Muscle of leg (tissue), 16 donors: ENCODE data around the gene ODAPH. TPM values are rescaled to one million over a fixed set of nuclear protein-coding genes. Genes with fewer than 3 reads are reported as not detected.
"Not testable (repeated sequence)": the region's sequence is repeated elsewhere in the genome, so short reads cannot be mapped to it uniquely, and the experiment has no call there.

Source experiments
- DNase-seq: peaks from one replicate; pipeline ENCODE4 v3.0.0; 2013
- H3K27ac ChIP-seq: one replicate; pipeline ENCODE4 v1.5.1; 2013; ENCODE audit warnings: mild to moderate bottlenecking, low read length, control low read depth
- H3K27me3 ChIP-seq: one replicate; pipeline ENCODE4 v1.6.1; 2013; ENCODE audit warnings: low read length; ENCODE audit not compliant: control insufficient read depth, insufficient read depth
- H3K36me3 ChIP-seq: one replicate; pipeline ENCODE4 v1.6.1; 2013; ENCODE audit warnings: low read length; ENCODE audit not compliant: control insufficient read depth, insufficient read depth
- H3K4me1 ChIP-seq: one replicate; pipeline ENCODE4 v1.6.1; 2013; ENCODE audit warnings: low read length; ENCODE audit not compliant: control insufficient read depth, insufficient read depth
- H3K4me3 ChIP-seq: one replicate; pipeline ENCODE4 v1.5.1; 2013; ENCODE audit warnings: low read length, control low read depth
- H3K9me3 ChIP-seq: replicated peaks from 2 replicates; pipeline ENCODE4 v1.6.1; 2013; ENCODE audit warnings: low read depth, low read length; ENCODE audit not compliant: control insufficient read depth
- WGBS: methylation state at CpG from one replicate; pipeline ENCODE4 v1.1.5; 2013; ENCODE audit warnings: missing lambda C conversion rate; ENCODE audit not compliant: insufficient coverage; 5-methylcytosine and 5-hydroxymethylcytosine counted together
- long read RNA-seq, 11 donors: transcript quantifications; one replicate each; lab custom pipeline, GENCODE V29; 2026
- polyA plus RNA-seq, 8 donors: library from polyadenylated mRNA; unstranded; fragments of 120-200 nt; gene quantifications; one replicate each; pipeline versions ENCODE4 v1.2.1 to v1.2.3, GENCODE V29; 2013; ENCODE audit warnings: inconsistent platforms in 1 of 8, low replicate concordance in 1 of 8; ENCODE audit not compliant: insufficient read length in 8 of 8, insufficient read depth in 1 of 8
- total RNA-seq: library from RNA; stranded (reverse); fragments of 120-200 nt; gene quantifications from one replicate; pipeline ENCODE4 v1.2.4, GENCODE V29; 2013

ODAPH gene
- total RNA-seq: not detected
- polyA plus RNA-seq: under 1 TPM in 2 of 8 donors, not detected in 6; 0.18 to 0.22 TPM
- long read RNA-seq, donor 1: 0 reads
- long read RNA-seq, donor 2: 0 reads
- long read RNA-seq, donor 3: 0 reads
- long read RNA-seq, donor 4: 0 reads
- long read RNA-seq, donor 5: 0 reads
- long read RNA-seq, donor 6: 0 reads
- long read RNA-seq, donor 7: 0 reads
- long read RNA-seq, donor 8: 0 reads
- long read RNA-seq, donor 9: 0 reads
- long read RNA-seq, donor 10: 0 reads
- long read RNA-seq, donor 11: 0 reads

DNA sequence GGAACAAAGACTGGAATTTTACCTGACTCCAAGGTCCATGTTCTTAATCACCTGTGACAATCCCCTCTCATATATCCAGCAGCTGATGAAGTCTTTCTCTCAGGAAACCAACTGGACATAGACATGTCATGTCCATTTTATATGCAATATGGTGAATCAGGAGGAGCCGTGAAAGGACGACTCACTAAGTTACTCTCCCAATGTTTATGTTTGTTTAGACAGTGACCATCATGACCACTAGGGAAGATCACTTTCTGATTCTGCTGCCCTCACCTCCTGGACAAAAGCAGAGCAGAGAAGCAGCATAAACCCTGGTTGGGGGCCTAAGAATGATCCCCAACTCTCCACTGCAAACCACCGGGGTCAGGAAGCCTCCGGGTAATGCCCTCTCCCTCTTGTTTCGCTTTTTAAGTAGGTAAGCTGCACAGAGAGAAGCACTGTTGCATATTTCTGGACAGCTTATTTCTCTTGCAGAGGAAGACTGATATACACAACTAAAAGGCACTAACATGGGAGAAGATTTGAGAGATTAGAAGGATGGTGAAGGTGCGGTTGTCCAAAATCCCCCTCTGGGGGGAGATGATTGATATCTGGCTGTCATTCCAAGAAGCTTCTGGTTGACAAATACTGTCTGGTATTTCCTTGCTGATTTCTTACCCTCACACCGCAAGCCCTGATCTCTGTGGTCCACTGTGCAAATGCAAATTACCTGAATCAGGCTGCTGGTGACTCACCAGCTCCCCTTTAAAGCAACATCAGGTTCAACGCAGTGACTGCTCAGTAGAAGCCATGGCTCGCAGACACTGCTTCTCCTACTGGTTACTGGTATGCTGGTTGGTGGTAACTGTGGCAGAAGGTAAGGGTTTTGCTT lies at the start of gene ODAPH:
Gene ODAPH (plus strand): TSS at position 773 of the 871 bp plus-strand sequence. CDS start 17 bp downstream, at position 790.
- DNase-seq: no peak
- 22% methylated on average over 1 of the region's 9 CpGs for WGBS
- Histone ChIP-seq H3K4me1 (no peaks in the 10 kb centered on the region), H3K9me3 (no peaks in the 10 kb centered on the region), H3K4me3 (no peak within 1 kb of the TSS), H3K36me3 (no peaks in the 10 kb centered on the region), H3K27ac (no peak within 1 kb of the TSS), H3K27me3 (no peaks in the 10 kb centered on the region)

DNA sequence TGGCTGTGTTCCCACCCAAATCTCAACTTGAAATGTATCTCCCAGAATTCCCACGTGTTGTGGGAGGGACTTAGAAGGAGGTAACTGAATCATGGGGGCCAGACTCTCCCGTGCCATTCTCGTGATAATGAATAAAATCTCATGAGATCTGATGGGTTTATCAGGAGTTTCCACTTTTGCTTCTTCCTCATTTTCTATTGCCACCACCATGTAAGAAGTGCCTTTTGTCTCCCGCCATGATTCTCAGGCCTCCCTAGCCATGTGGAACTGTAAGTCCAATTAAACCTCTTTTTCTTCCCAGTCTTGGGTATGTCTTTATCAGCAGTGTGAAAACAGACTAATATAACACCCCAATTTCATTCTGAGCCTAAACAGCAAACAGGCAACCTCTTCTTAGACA lies 46.3 kb upstream of the ODAPH start:
- H3K4me1 ChIP-seq, H3K36me3 ChIP-seq, DNase-seq, H3K4me3 ChIP-seq, H3K27ac ChIP-seq, H3K9me3 ChIP-seq, H3K27me3 ChIP-seq: not testable (repeated sequence)
- no CpG with 5 or more reads among the region's 4 CpGs for WGBS

DNA sequence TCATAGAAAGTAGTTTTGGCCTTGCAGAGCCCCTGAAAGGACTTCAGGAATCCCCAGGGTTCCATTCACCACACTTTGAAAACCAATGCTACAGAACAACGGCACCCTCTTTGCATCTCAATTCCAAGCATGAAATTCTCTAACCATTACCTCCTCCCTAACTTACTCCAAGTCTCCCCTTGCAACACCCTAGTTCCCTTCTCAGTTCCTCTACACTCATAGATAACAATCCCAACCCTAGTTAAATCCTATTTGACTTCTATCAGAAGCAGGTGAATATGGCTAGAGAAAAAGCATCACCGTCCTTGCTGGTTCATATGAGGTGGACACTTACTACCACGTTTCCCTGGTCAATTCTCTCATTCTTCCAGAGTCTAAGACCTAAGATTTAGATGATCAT lies 44.0 kb upstream of the ODAPH start:
- H3K4me3 ChIP-seq: no peak overlapping the region
- peaks cover 9% of the 10 kb centered on the region for H3K4me1 ChIP-seq
- WGBS: 58% methylated on average over 3 of the region's 3 CpGs
- DNase-seq: peak; percentile 3
- H3K36me3 ChIP-seq: peaks cover 2% of the 10 kb centered on the region
- no peaks in the 10 kb centered on the region for H3K9me3 ChIP-seq
- H3K27ac ChIP-seq: peak overlapping the region; percentile 15
- no peaks in the 10 kb centered on the region for H3K27me3 ChIP-seq

GRCh38 chr4:75512386-75513211 lies 43.3 kb upstream of the ODAPH start:
- Histone ChIP-seq H3K27ac (peak overlapping the region; percentile 99), H3K27me3 (no peaks in the 10 kb centered on the region), H3K36me3 (peaks cover 7% of the 10 kb centered on the region), H3K4me1 (peaks cover 9% of the 10 kb centered on the region), H3K9me3 (no peaks in the 10 kb centered on the region), H3K4me3 (peak overlapping the region; percentile 88)
- WGBS: 40% methylated on average over 2 of the region's 6 CpGs
- peak; percentile 32 for DNase-seq

DNA sequence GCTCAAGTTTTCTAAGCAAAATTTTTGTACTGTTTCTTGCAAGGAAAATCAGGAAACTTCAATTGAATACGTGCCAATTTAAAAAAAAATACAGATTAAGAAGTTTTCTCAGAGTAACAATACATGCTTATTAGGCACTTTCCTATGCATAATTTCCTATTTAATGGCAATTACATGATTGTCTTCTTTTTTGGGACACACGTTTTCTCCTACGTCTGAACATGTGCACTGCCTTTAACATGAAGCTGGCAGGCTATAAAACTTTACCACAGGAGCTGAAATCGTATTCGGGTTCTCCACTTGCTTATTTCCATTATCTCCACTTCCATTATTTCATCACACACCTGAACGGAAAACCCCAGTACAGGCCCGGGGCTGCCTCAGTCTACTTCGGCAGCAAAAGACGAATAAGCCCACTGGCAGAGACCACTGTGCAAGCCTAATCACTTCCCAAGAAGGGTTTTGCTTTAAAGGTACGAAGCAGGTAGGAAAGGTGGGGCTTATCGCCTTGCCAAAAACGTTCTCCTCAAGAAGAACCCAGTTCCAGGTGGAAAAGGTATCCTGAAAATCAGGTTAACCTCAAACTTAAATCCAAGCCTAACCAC lies 42.2 kb upstream of the ODAPH start:
- DNase-seq: no peak
- 0% methylated on average over 4 of the region's 12 CpGs for WGBS
- peak overlapping the region; percentile 99 for H3K27ac ChIP-seq
- no peaks in the 10 kb centered on the region for H3K27me3 ChIP-seq
- H3K36me3 ChIP-seq: peaks cover 12% of the 10 kb centered on the region
- H3K4me3 ChIP-seq: peak overlapping the region; percentile 88
- H3K9me3 ChIP-seq: no peaks in the 10 kb centered on the region
- peaks cover 9% of the 10 kb centered on the region for H3K4me1 ChIP-seq

DNA sequence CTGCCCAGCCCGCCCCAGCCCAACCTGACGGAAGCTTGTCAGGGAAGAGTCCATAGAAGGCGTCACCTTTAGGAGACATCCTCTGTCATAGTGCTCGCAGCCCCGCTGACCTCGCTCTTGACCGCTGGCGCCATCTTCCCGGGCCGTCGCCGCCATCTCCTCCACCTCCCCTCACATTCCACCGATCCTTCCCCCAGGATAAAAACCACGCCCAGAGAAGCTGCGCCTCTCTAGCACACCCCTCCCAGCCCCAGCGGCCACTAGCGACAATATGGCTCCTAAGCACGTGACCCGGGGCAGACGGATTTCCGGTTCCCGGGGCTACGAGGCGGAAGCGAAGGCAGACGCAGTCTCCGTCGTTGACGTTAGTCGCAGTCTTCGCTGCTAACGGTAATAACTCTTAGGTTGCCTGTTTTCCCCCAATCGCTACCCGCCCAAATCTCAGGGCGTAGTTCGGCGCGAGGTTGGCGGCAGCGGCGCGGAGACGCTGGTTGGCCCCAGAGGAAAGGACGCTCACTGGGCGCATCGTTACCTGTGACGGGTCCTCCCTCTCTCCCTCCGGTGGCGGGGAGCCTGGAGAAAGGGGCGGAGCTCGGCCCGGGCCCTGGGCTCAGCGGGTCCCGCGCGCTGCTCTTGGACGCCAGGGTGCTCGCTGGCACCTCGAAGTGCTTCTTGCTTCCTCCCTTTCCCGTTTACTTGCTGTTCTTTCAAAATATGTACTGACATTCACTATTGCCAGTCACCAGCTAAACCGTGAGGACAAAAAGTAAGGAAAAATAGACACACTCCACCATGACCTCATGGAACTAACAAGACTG lies 41.5 kb upstream of the ODAPH start, which contains the start of the genes RCHY1 and THAP6:
Gene RCHY1 (minus strand): TSS at position 273 of the 818 bp plus-strand sequence. CDS start 117 bp downstream, at position 156.
Gene THAP6 (plus strand): TSS at position 343 of the 818 bp plus-strand sequence. CDS start 980 bp downstream, outside the sequence.
- DNase-seq: peak; percentile 99
- Histone ChIP-seq H3K9me3 (no peaks in the 10 kb centered on the region), H3K36me3 (peaks cover 15% of the 10 kb centered on the region), H3K4me3 (peak within 1 kb of the TSS; percentile 88), H3K27me3 (no peaks in the 10 kb centered on the region), H3K4me1 (peaks cover 9% of the 10 kb centered on the region), H3K27ac (peak within 1 kb of the TSS; percentile 99)
- WGBS: 0% methylated on average over 56 of the region's 61 CpGs

- 80% methylated on average over 1 of the region's 9 CpGs for WGBS
- H3K4me1 ChIP-seq: peaks cover 9% of the 10 kb centered on the region
- H3K27me3 ChIP-seq: no peaks in the 10 kb centered on the region
- peak overlapping the region; percentile 88 for H3K4me3 ChIP-seq
- H3K27ac ChIP-seq: peak overlapping the region; percentile 99
- H3K36me3 ChIP-seq: peaks cover 15% of the 10 kb centered on the region
- DNase-seq: peak; percentile 4
- H3K9me3 ChIP-seq: no peaks in the 10 kb centered on the region
Observed at GRCh38 chr4:75514949-75515612, 40.8 kb upstream of the ODAPH start.

DNA sequence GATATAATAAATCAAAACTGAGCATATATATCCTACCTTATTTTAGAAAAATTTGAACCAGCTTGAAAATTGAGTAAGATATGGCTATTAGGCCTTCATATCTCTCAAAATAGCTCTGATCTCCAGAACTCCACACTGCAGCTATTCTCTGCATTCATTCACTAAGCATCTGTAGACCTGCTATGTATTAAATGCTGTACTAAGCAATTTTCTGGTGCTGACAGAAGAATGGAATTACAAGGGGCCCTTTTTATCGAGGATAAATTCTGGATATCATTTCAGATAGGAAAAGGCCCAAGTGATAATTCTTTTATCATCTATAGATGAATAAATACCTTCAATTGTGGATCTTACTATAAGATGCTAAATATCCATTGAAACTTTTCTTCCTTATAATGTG lies 39.7 kb upstream of the ODAPH start:
- Histone ChIP-seq H3K4me3 (no peak overlapping the region), H3K27me3 (no peaks in the 10 kb centered on the region), H3K36me3 (peaks cover 15% of the 10 kb centered on the region), H3K4me1 (peaks cover 9% of the 10 kb centered on the region), H3K9me3 (no peaks in the 10 kb centered on the region), H3K27ac (no peak overlapping the region)
- WGBS: no CpG with 5 or more reads among the region's 1 CpG
- no peak for DNase-seq
